ENCODE measurements around the gene PTGDR. TPM values are rescaled to one million over a fixed set of nuclear protein-coding genes. Genes with fewer than 3 reads are reported as not detected.

PTGDR gene
- total RNA-seq, 1 experiment from 2014 or later: not detected

GRCh38 chr14:52272375-52272774, 4.9 kb downstream of the PTGDR start:
- H3K9ac ChIP-seq (ENCODE audit: low read length): no peak overlapping the region
- no peak overlapping the region for H3K4me3 ChIP-seq (ENCODE audit: low read length)
- ATAC-seq (peak; percentile 85), DNase-seq (peak; percentile 80)
- H3K4me2 ChIP-seq (ENCODE audit: low read length): no peak overlapping the region
- intact Hi-C loops (cut with micrococcal nuclease): loop anchor here (1.0 to 10.0 kb wide), 3 partner anchors 126 to 448 kb away; no protein-coding TSS in a partner anchor
- peaks cover 23% of the 10 kb centered on the region for H3K27me3 ChIP-seq (ENCODE audit: low read length)
- H3F3A ChIP-seq (ENCODE audit: low read length, unreplicated experiment): no peaks in the 10 kb centered on the region
- H3K27ac ChIP-seq (ENCODE audit: low read length): no peak overlapping the region
- H3K4me1 ChIP-seq (ENCODE audit: insufficient read depth, low read length): no peaks in the 10 kb centered on the region; the same call in 1 of the 2 replicates
- POLR2A ChIA-PET (ENCODE audit: unreplicated experiment): no interaction called here
- no peaks in the 10 kb centered on the region for H4K20me1 ChIP-seq (ENCODE audit: low read length)
- CTCF ChIA-PET: no interaction called here
- no peaks in the 10 kb centered on the region for H3K9me2 ChIP-seq (replicated peaks; ENCODE audit: low read length)
- BruUV-seq (replicated peaks): no TSS peak
- H2AFZ ChIP-seq (ENCODE audit: low read length): no peak overlapping the region
- H3K9me3 ChIP-seq (ENCODE audit: low read length): no peaks in the 10 kb centered on the region
- H3K79me2 ChIP-seq (ENCODE audit: low read length): no peaks in the 10 kb centered on the region
- TF ChIP-seq EZH2phosphoT487 (IDR thresholded peaks at IDR 0.05; ENCODE audit: borderline replicate concordance, low read length) (no peak), CTCF (conservative IDR thresholded peaks at IDR 0.05; ENCODE audit: low read depth, low read length) (peak; percentile 75)
- no peaks in the 10 kb centered on the region for H3K36me3 ChIP-seq (ENCODE audit: low read depth, low read length)

DNA sequence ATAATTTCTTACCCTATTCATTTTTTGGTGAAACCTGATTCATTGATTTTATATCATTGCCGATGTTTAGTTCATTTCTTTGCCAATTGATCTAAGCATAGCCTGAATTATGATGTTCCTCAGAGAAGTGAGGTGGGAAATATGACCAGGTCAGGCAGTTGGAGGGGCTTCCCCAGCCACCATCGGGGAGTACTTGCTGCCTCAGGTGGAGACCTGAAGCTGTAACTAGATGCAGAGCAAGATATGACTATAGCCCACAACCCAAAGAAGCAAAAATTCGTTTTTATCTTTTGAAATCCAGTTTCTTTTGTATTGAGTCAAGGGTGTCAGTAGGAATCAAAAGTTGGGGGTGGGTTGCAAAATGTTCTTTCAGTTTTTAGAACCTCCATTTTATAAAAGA, 7.9 kb downstream of the PTGDR start:
- Histone ChIP-seq H3K9me2 (replicated peaks; ENCODE audit: low read length) (no peaks in the 10 kb centered on the region), H3K79me2 (ENCODE audit: low read length) (no peaks in the 10 kb centered on the region), H3K4me3 (ENCODE audit: low read length) (no peak overlapping the region), H4K20me1 (ENCODE audit: low read length) (no peaks in the 10 kb centered on the region), H3F3A (ENCODE audit: low read length, unreplicated experiment) (peaks cover 4% of the 10 kb centered on the region), H3K4me2 (ENCODE audit: low read length) (no peak overlapping the region), H3K27ac (ENCODE audit: low read length) (no peak overlapping the region), H3K9ac (ENCODE audit: low read length) (no peak overlapping the region), H3K9me3 (ENCODE audit: low read length) (no peaks in the 10 kb centered on the region), H3K27me3 (ENCODE audit: low read length) (no peaks in the 10 kb centered on the region), H2AFZ (ENCODE audit: low read length) (no peak overlapping the region), H3K36me3 (ENCODE audit: low read depth, low read length) (no peaks in the 10 kb centered on the region), H3K4me1 (ENCODE audit: insufficient read depth, low read length) (peaks cover 11% of the 10 kb centered on the region)
- ATAC-seq (no peak), DNase-seq (no peak)
- ChIA-PET POLR2A (ENCODE audit: unreplicated experiment) (no interaction called here), CTCF (no interaction called here)
- no peak for TF ChIP-seq EZH2 (IDR thresholded peaks at IDR 0.05; ENCODE audit: low read length, unreplicated experiment)
- TF ChIP-seq CTCF (conservative IDR thresholded peaks at IDR 0.05; ENCODE audit: low read depth, low read length): no peak
- TF ChIP-seq EZH2phosphoT487 (IDR thresholded peaks at IDR 0.05; ENCODE audit: borderline replicate concordance, low read length): no peak
- intact Hi-C loops (cut with micrococcal nuclease): loop anchor here (10.0 kb wide), 1 partner anchor 451 kb away; no protein-coding TSS in a partner anchor
- no TSS peak for BruUV-seq (replicated peaks)

DNA sequence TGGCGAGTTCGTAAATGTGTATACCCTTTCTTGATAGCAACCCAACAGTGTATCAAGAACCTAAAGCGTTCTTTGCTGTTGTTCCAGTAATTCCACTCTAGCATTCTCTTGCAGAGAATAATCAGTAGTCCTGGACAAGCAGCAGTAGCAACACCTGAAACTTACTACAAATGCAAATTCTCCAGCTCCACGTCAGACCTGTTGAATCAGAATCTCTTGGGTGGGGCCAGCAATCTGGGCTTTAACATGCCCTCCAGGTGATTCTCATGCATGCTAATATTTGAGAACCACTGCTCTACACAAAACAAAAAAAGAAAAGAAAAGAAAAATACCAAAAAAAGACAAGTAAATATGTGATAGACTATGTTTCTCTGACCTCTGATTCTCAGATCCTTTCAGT, 10.1 kb downstream of the PTGDR start:
- Histone ChIP-seq H3K9ac (ENCODE audit: low read length) (no peak overlapping the region), H3K4me2 (ENCODE audit: low read length) (no peak overlapping the region), H3K9me3 (ENCODE audit: low read length) (no peaks in the 10 kb centered on the region), H3K4me1 (ENCODE audit: insufficient read depth, low read length) (peaks cover 11% of the 10 kb centered on the region), H3K27me3 (ENCODE audit: low read length) (no peaks in the 10 kb centered on the region), H3K9me2 (replicated peaks; ENCODE audit: low read length) (no peaks in the 10 kb centered on the region), H3K36me3 (ENCODE audit: low read depth, low read length) (no peaks in the 10 kb centered on the region), H2AFZ (ENCODE audit: low read length) (no peak overlapping the region), H3K27ac (ENCODE audit: low read length) (no peak overlapping the region), H3K4me3 (ENCODE audit: low read length) (no peak overlapping the region), H3F3A (ENCODE audit: low read length, unreplicated experiment) (peaks cover 4% of the 10 kb centered on the region), H4K20me1 (ENCODE audit: low read length) (no peaks in the 10 kb centered on the region), H3K79me2 (ENCODE audit: low read length) (no peaks in the 10 kb centered on the region)
- POLR2A ChIA-PET (ENCODE audit: unreplicated experiment): no interaction called here
- DNase-seq (peak; percentile 31), ATAC-seq (no peak)
- CTCF ChIA-PET: no interaction called here
- intact Hi-C loops (cut with micrococcal nuclease): loop anchor here (10.0 kb wide), 1 partner anchor 453 kb away; no protein-coding TSS in a partner anchor
- no peak for TF ChIP-seq EZH2 (IDR thresholded peaks at IDR 0.05; ENCODE audit: low read length, unreplicated experiment)
- no peak for TF ChIP-seq CTCF (conservative IDR thresholded peaks at IDR 0.05; ENCODE audit: low read depth, low read length)
- no peak for TF ChIP-seq EZH2phosphoT487 (IDR thresholded peaks at IDR 0.05; ENCODE audit: borderline replicate concordance, low read length)
- BruUV-seq (replicated peaks): no TSS peak
